GOT3 (cell line): Measurements from ENCODE around the gene HIVEP3.

Experiments
- DNase-seq: peaks from one replicate; lab custom pipeline; 2025; ENCODE audit warnings: mixed read lengths; lab: John Stamatoyannopoulos, UW

The HIVEP3 gene

GRCh38 chr1:41687007-41687406 is 231.7 kb downstream of the HIVEP3 start:
- DNase-seq = no peak

- no peak for DNase-seq
Measured at GRCh38 chr1:41683681-41684500, 234.8 kb downstream of the HIVEP3 start.

- DNase-seq = no peak
Measured at GRCh38 chr1:41682845-41683625, 235.7 kb downstream of the HIVEP3 start.

GRCh38 chr1:41682149-41682548 is 236.6 kb downstream of the HIVEP3 start:
- DNase-seq = no peak

- no peak for DNase-seq
Measured at GRCh38 chr1:41681331-41682098, 237.2 kb downstream of the HIVEP3 start.

- DNase-seq = no peak
Measured at GRCh38 chr1:41679994-41680393, 238.7 kb downstream of the HIVEP3 start.

- no peak for DNase-seq
Measured at GRCh38 chr1:41679531-41679930, 239.2 kb downstream of the HIVEP3 start.

GRCh38 chr1:41678111-41678878 is 240.4 kb downstream of the HIVEP3 start:
- DNase-seq = no peak

- no peak for DNase-seq
Measured at GRCh38 chr1:41677620-41678019, 241.1 kb downstream of the HIVEP3 start.

GRCh38 chr1:41675401-41675800 is 243.3 kb downstream of the HIVEP3 start:
- no peak for DNase-seq

- no peak for DNase-seq
Measured at GRCh38 chr1:41674522-41674921, 244.2 kb downstream of the HIVEP3 start.

GRCh38 chr1:41673806-41674205 is 244.9 kb downstream of the HIVEP3 start:
- DNase-seq = no peak

- no peak for DNase-seq
Measured at GRCh38 chr1:41673378-41673777, 245.3 kb downstream of the HIVEP3 start.

GRCh38 chr1:41672641-41673361 is 245.9 kb downstream of the HIVEP3 start:
- no peak for DNase-seq

- DNase-seq = no peak
Measured at GRCh38 chr1:41672173-41672572, 246.5 kb downstream of the HIVEP3 start.

GRCh38 chr1:41671116-41671755 is 247.5 kb downstream of the HIVEP3 start:
- DNase-seq = no peak

GRCh38 chr1:41670217-41670957 is 248.3 kb downstream of the HIVEP3 start:
- DNase-seq = no peak

GRCh38 chr1:41668967-41669366 is 249.8 kb downstream of the HIVEP3 start:
- DNase-seq = no peak

GRCh38 chr1:41668054-41668660 is 250.6 kb downstream of the HIVEP3 start:
- no peak for DNase-seq
